Body of pancreas (tissue), 4 donors: ENCODE results near the gene LMOD1.

Experiments
- CTCF ChIP-seq, 7 experiments: fragments of 450-650 bp in 4 of 7; fragments of 200-600 bp in 3 of 7; sonication (generic) in 3 of 7; IDR thresholded peaks; one replicate each; pipeline ENCODE4 v1.5.1; 2016 to 2019; ENCODE audit warnings: antibody characterized with exemption in 7 of 7
- POLR2A ChIP-seq, 3 donors: fragments of 450-650 bp; IDR thresholded peaks; one replicate each; pipeline ENCODE4 v1.6.1; 2016; ENCODE audit warnings: antibody characterized with exemption in 3 of 3, mild to moderate bottlenecking in 2 of 3

DNA sequence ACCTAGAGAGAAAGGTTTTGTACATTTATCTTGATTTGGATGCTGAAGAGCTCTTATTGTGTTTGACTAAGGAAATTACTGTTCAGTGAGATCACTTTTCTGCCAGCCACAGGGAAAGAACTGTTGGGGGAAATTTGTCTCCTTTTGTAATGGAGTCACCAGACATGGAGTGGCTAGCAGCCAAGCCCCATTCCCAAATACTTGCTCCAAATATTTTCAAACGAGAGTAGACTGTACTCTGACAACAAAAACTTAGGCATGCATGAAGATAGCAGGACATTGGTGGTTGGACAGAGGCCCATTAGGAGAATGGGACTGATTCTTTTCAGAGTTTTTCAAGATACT, 96.3 kb downstream of the LMOD1 start:
- no peak for TF ChIP-seq POLR2A (IDR thresholded peaks at IDR 0.05)
- no peak for TF ChIP-seq CTCF (IDR thresholded peaks at IDR 0.05)
